C4-2B (cell line): ENCODE measurements around the gene MYCBPAP.

ENCODE experiments used
- CTCF ChIP-seq: fragments of 450-650 bp; conservative IDR thresholded peaks from 2 replicates; pipeline ENCODE4 v1.5.1; 2017; ENCODE audit warnings: mild to moderate bottlenecking
- ZFX ChIP-seq: fragments of 450-650 bp; IDR thresholded peaks from 2 replicates; pipeline ENCODE4 v1.6.1; 2017

GRCh38 chr17:50527155-50527762 is 19.0 kb downstream of the MYCBPAP start:
- TF ChIP-seq CTCF (no peak), ZFX (no peak)
